Adrenal gland (tissue), 12 donors: Measurements from ENCODE around the gene RBM23. TPM values are rescaled to one million over a fixed set of nuclear protein-coding genes. Genes with fewer than 3 reads are reported as not detected.

Experiments
- DNase-seq, 7 donors: peaks; one replicate each; pipeline ENCODE4 v3.0.0-alpha.2; 2019 to 2020
- H3K27ac ChIP-seq, 5 donors: fragments of 200-600 bp; sonication (generic) in 4 of 5; 1 replicate in 3 of 5; 2 replicates in 2 of 5; pipeline versions ENCODE4 v1.5.1 to v1.8.0; 2016 to 2020; ENCODE audit warnings: mild to moderate bottlenecking in 1 of 5
- H3K27me3 ChIP-seq: fragments of 200-600 bp; 2 replicates; pipeline ENCODE4 v1.8.0; 2021
- H3K36me3 ChIP-seq, 2 donors: fragments of 200-600 bp; replicated peaks in 1 of 2; 1 replicate in 1 of 2; 2 replicates in 1 of 2; pipeline versions ENCODE4 v1.5.1 to v1.8.0; 2018 to 2022
- H3K4me1 ChIP-seq, 2 donors: fragments of 200-600 bp; replicated peaks in 1 of 2; 1 replicate in 1 of 2; 2 replicates in 1 of 2; pipeline versions ENCODE4 v1.5.1 to v1.8.0; 2018 to 2021
- H3K4me3 ChIP-seq, 4 donors: fragments of 200-600 bp; sonication (generic) in 3 of 4; one replicate each; pipeline ENCODE4 v1.5.1; 2016 to 2018
- H3K9me3 ChIP-seq, 3 donors: fragments of 200-600 bp; sonication (generic) in 1 of 3; replicated peaks in 1 of 3; 1 replicate in 2 of 3; 2 replicates in 1 of 3; pipeline versions ENCODE4 v1.5.1 to v1.8.0; 2016 to 2021
- POLR2A ChIP-seq, 2 donors: fragments of 450-650 bp; IDR thresholded peaks; one replicate each; pipeline ENCODE4 v1.6.1; 2017; ENCODE audit warnings: antibody characterized with exemption in 2 of 2, mild to moderate bottlenecking in 2 of 2, moderate library complexity in 1 of 2
- WGBS, 4 donors: extraction: QIAGEN DNeasy Blood & Tissue Kit in 2 of 4; methylation state at CpG; one replicate each; pipeline versions ENCODE4 v1.1.5 to v1.1.7; 2013 to 2017; 5-methylcytosine and 5-hydroxymethylcytosine counted together
- intact Hi-C, 2 donors: fragments of 100-400 bp; cut with DNase I; formaldehyde crosslinking; loops; one replicate each; pipeline versions ENCODE4 v1.14.1 to v1.15.0; 2022 to 2023
- polyA plus RNA-seq, 3 donors: library from polyadenylated mRNA; stranded (reverse); fragments of 200-250 nt in 2 of 3; fragments of 350-450 nt in 1 of 3; fragmentation: Illumina TruSeq in 1 of 3; extraction: RNeasy Lipid Tissue Mini Kit (QIAGEN cat#74804) in 1 of 3; gene quantifications; one replicate each; pipeline ENCODE4 v1.2.3, GENCODE V29; 2013 to 2014
- total RNA-seq, 9 donors: library from RNA; depleted of rRNA in 4 of 9; stranded (reverse); fragments of >200 nt in 4 of 9; fragments of 120-200 nt in 1 of 9; fragmentation: NEBNext Ultra II Directional in 1 of 9; extraction: Animal tissue kit (Norgen Biotek cat#: 25700) in 1 of 9; gene quantifications; one replicate each; pipeline versions ENCODE4 v1.1.0 to v1.2.4, GENCODE V29; 2013 to 2023
- TF ChIP-seq, protein P1 (sequence below), 6 experiments: fragments of 450-650 bp in 4 of 6; fragments of 200-600 bp in 2 of 6; sonication (generic) in 1 of 6; IDR thresholded peaks; 1 replicate in 5 of 6; 2 replicates in 1 of 6; pipeline versions ENCODE4 v1.5.1 to v1.8.0; 2016 to 2021; ENCODE audit warnings: antibody characterized with exemption in 6 of 6, mild to moderate bottlenecking in 2 of 6, moderate library complexity in 1 of 6
- donor health status: healthy with polysubstance abuse.
- donor health status: Bipolar disorder and iron deficiency.
- donor health status: DM: yes; HTN: yes; CAD: no.
- donor health status: DM: no; HTN: no; CAD: no.
- donor health status: DM: no; HTN: no; CAD: no.
- donor health status: DM: yes; HTN: yes; CAD: no.

RBM23 gene
- total and polyA plus RNA-seq, 12 donors = 39.5 to 1,877 (median 80.1) TPM

DNA sequence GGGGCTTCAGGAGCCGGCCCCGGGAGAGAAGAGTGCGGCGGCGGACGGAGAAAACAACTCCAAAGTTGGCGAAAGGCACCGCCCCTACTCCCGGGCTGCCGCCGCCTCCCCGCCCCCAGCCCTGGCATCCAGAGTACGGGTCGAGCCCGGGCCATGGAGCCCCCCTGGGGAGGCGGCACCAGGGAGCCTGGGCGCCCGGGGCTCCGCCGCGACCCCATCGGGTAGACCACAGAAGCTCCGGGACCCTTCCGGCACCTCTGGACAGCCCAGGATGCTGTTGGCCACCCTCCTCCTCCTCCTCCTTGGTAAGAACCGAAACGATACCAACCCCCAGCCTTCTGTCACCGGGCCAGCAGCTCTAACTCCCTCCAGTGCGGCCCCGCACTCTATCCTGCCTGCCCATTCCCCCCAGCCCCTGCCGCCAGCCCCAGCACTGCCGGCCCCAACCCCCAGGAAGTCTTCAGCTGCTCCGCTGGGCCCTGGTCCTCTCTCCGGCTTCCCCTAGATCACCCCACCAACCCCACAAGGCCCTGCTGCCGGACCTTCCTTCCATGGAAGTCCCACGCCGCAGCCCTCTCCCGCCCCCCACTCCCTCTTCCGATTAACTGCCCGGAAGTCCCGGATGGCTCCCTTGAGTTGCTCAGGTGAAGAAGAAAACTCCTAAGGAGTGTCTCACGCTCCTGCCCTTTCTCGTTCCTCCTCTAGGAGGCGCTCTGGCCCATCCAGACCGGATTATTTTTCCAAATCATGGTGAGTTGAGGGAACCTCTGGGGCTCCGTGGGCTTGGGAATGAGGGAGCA, 46.7 kb downstream of the RBM23 start:
- peak overlapping the region; percentile 57 to 96 (median 88) for H3K4me3 ChIP-seq
- DNase-seq = peak; percentile 69 to 95 (median 82)
- no peaks in the 10 kb centered on the region for H3K27me3 ChIP-seq
- H3K27ac ChIP-seq = peak overlapping the region; percentile 83 to 97 (median 93)
- TF ChIP-seq POLR2A (IDR thresholded peaks at IDR 0.05) = peak in 1 of 2 donors; percentile 14
- TF ChIP-seq, protein P1, sequence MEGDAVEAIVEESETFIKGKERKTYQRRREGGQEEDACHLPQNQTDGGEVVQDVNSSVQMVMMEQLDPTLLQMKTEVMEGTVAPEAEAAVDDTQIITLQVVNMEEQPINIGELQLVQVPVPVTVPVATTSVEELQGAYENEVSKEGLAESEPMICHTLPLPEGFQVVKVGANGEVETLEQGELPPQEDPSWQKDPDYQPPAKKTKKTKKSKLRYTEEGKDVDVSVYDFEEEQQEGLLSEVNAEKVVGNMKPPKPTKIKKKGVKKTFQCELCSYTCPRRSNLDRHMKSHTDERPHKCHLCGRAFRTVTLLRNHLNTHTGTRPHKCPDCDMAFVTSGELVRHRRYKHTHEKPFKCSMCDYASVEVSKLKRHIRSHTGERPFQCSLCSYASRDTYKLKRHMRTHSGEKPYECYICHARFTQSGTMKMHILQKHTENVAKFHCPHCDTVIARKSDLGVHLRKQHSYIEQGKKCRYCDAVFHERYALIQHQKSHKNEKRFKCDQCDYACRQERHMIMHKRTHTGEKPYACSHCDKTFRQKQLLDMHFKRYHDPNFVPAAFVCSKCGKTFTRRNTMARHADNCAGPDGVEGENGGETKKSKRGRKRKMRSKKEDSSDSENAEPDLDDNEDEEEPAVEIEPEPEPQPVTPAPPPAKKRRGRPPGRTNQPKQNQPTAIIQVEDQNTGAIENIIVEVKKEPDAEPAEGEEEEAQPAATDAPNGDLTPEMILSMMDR (IDR thresholded peaks at IDR 0.05) = peak; percentile 88 to 95 (median 92)
- H3K36me3 ChIP-seq = peaks cover 0 to 40% of the 10 kb centered on the region in 2 donors
- no peaks in the 10 kb centered on the region for H3K9me3 ChIP-seq
- 0 to 1% (median 0%) methylated on average over 20 to 45 of the region's 45 CpGs for WGBS, 4 donors
- intact Hi-C loops = no loop called here
- H3K4me1 ChIP-seq = peaks cover 15 to 19% of the 10 kb centered on the region in 2 donors

DNA sequence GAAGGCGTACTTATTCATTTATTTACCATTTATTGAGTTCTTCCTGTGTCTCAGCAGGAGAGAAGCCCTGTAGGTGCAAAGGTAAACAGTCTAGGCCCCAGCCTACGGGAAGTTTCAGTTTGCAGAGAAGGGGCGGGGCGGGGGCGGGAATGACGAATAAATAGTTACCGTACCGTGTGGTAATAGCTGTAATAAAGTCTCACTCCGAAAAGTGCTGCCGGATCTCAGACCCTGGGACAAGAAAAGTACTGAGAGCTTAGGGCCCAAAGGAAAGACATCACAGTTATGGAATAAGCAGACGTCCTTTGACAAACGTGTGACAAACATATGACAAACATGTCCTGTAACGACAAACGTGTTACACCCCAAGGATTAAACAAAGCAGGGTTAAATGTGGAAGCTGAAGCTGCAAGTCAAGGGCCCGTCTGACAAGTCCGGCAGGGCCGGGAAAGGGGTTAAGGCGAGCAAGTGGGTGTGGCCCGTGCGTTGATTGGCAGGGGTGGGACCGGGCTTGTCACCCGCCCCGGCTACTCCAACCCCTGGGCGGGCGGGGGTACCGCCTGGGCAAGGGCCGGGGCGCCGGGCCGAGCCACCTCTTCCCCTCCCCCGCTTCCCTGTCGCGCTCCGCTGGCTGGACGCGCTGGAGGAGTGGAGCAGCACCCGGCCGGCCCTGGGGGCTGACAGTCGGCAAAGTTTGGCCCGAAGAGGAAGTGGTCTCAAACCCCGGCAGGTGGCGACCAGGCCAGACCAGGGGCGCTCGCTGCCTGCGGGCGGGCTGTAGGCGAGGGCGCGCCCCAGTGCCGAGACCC, 47.5 kb downstream of the RBM23 start, which contains the start of gene LRP10:
TSS of gene LRP10 (plus strand) at position 517 of the 809 bp plus-strand sequence. CDS start 564 bp downstream, outside the sequence.
- Histone ChIP-seq H3K27me3 (no peaks in the 10 kb centered on the region), H3K4me1 (peaks cover 15 to 19% of the 10 kb centered on the region in 2 donors), H3K27ac (peak within 1 kb of the TSS; percentile 83 to 97 (median 93)), H3K36me3 (peaks cover 0 to 31% of the 10 kb centered on the region in 2 donors), H3K9me3 (no peaks in the 10 kb centered on the region), H3K4me3 (peak within 1 kb of the TSS; percentile 57 to 96 (median 88))
- TF ChIP-seq POLR2A (IDR thresholded peaks at IDR 0.05) = peak; percentile 47 to 82
- TF ChIP-seq, protein P1 (IDR thresholded peaks at IDR 0.05) = no peak
- DNase-seq = peak; percentile 93 to 97 (median 95)
- 0 to 1% (median 0%) methylated on average over 37 to 50 of the region's 50 CpGs for WGBS, 4 donors
- intact Hi-C loops = no loop called here

DNA sequence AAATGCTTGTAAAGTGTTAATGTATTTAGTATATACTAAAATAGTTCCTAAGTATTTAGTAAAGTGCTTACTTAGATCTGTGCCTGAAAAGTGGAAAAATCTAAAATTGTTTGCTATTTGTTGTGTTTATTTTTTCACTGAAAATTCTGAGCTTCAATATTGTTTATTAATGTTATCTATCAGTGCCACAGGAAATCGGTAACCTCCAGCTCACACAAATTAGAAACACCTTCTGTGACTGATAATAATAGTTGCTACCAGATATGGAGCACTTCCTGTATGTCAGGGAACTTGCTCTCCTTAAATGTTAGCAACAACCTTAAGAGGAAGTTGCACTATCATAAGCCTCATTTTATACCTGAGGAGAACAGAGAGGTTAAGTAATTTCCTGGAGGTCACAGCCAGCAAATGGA, 48.1 kb downstream of the RBM23 start:
- no peak for DNase-seq
- intact Hi-C loops = no loop called here
- Histone ChIP-seq H3K4me1 (peaks cover 15 to 19% of the 10 kb centered on the region in 2 donors), H3K27me3 (no peaks in the 10 kb centered on the region), H3K4me3 (peak overlapping the region in 2 of 4 donors; percentile 88 to 89), H3K36me3 (peaks cover 0 to 25% of the 10 kb centered on the region in 2 donors), H3K9me3 (no peaks in the 10 kb centered on the region), H3K27ac (peak overlapping the region; percentile 83 to 97 (median 93))
- TF ChIP-seq POLR2A (IDR thresholded peaks at IDR 0.05) = no peak
- TF ChIP-seq, protein P1 (IDR thresholded peaks at IDR 0.05) = no peak
- 3 to 5% (median 4%) methylated on average over 1 of the region's 1 CpG for WGBS, 4 donors

DNA sequence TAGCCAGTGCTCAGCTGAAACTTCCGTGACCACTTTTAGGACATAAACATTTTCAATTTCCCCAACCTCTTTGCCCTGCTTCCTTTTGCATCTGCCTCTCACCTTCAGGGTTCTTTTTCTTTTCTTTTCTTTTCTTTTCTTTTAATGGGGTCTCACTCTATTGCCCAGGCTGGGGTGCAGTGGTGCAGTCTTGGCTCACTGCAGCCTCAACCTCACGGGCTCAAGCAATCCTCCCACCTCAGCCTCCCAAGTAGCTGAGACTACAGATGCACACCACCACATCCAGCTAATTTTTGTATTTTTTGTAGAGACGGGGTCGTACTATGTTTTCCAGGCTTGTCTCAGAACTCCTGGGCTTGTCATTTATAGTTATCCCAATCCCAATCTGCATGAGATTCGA, 52.1 kb downstream of the RBM23 start:
- H3K4me3 ChIP-seq = no peak overlapping the region
- TF ChIP-seq POLR2A (IDR thresholded peaks at IDR 0.05) = no peak
- TF ChIP-seq, protein P1 (IDR thresholded peaks at IDR 0.05) = no peak
- 93 to 95% (median 95%) methylated on average over 5 of the region's 5 CpGs for WGBS, 4 donors
- peaks cover 10% of the 10 kb centered on the region in 2 donors for H3K4me1 ChIP-seq
- H3K27me3 ChIP-seq = no peaks in the 10 kb centered on the region
- no peaks in the 10 kb centered on the region for H3K9me3 ChIP-seq
- DNase-seq = no peak
- H3K36me3 ChIP-seq = no peaks in the 10 kb centered on the region
- intact Hi-C loops = no loop called here
- no peak overlapping the region for H3K27ac ChIP-seq
